SIG-M5 treated with dmso at 0.1 percent for 504 hours (cell line): ENCODE data around the gene GLS.

Experiments used
- DNase-seq: peaks from one replicate; lab custom pipeline; 2025; ENCODE audit not compliant: unreplicated experiment; lab: John Stamatoyannopoulos, UW

Gene GLS

GRCh38 chr2:191012346-191012745, 131.7 kb downstream of the GLS start:
- DNase-seq: no peak

GRCh38 chr2:191012845-191013681, 132.4 kb downstream of the GLS start:
- DNase-seq: peak; percentile 62

- DNase-seq: no peak
These were observed 133.0 kb downstream of the GLS start for GRCh38 chr2:191013682-191013931.

- peak; percentile 91 for DNase-seq
These were observed 133.5 kb downstream of the GLS start, which contains the start of gene STAT1 for GRCh38 chr2:191013932-191014652. TSS of gene STAT1 (minus strand) at chr2:191014171. CDS start at chr2:191010003, 4,168 bp downstream.

- DNase-seq: no peak
These were observed 134.0 kb downstream of the GLS start for GRCh38 chr2:191014653-191015020.
